Central memory CD8-positive, alpha-beta T cell (primary cell): ENCODE data around the gene CAD.

Experiments
- ATAC-seq: fragments of 150-1000 bp; cut with Tn5 transposase; replicated peaks from 2 replicates; pipeline ENCODE4 v1.10.0; 2022; ENCODE audit warnings: mild to moderate bottlenecking, moderate FRiP score, moderate number of reproducible peaks; ENCODE audit not compliant: poor library complexity, severe bottlenecking; ENCODE audit errors: extremely low read depth
- DNase-seq, 2 donors: peaks; one replicate each; pipeline ENCODE4 v3.0.0; 2021; ENCODE audit warnings: low spot score in 2 of 2
- H3K27ac Mint-ChIP-seq: one replicate; pipeline ENCODE4 v1.8.0; 2022; ENCODE audit warnings: low read depth, mild to moderate bottlenecking, moderate library complexity, mixed read lengths
- H3K27me3 Mint-ChIP-seq: one replicate; pipeline ENCODE4 v1.8.0; 2022; ENCODE audit warnings: mixed read lengths
- H3K36me3 Mint-ChIP-seq: one replicate; pipeline ENCODE4 v1.8.0; 2022; ENCODE audit warnings: mild to moderate bottlenecking, moderate library complexity, mixed read lengths; ENCODE audit not compliant: insufficient read depth
- H3K4me1 Mint-ChIP-seq: one replicate; pipeline ENCODE4 v1.8.0; 2022; ENCODE audit warnings: mixed read lengths
- H3K4me3 Mint-ChIP-seq: one replicate; pipeline ENCODE4 v1.8.0; 2022; ENCODE audit warnings: mild to moderate bottlenecking, moderate library complexity, mixed read lengths
- H3K9me3 Mint-ChIP-seq: one replicate; pipeline ENCODE4 v1.8.0; 2022; ENCODE audit warnings: mixed read lengths

Gene CAD

GRCh38 chr2:27288610-27289009 is 71.4 kb downstream of the CAD start:
- H3K4me3 Mint-ChIP-seq, result no peak overlapping the region
- no peaks in the 10 kb centered on the region for H3K9me3 Mint-ChIP-seq
- no peak overlapping the region for H3K27ac Mint-ChIP-seq
- DNase-seq (no peak), ATAC-seq (no peak)
- H3K4me1 Mint-ChIP-seq, result no peaks in the 10 kb centered on the region
- H3K36me3 Mint-ChIP-seq, result no peaks in the 10 kb centered on the region
- H3K27me3 Mint-ChIP-seq, result peaks cover 70% of the 10 kb centered on the region

GRCh38 chr2:27290549-27290948 is 73.4 kb downstream of the CAD start:
- Mint-ChIP-seq H3K27me3 (peaks cover 64% of the 10 kb centered on the region), H3K27ac (no peak overlapping the region), H3K9me3 (no peaks in the 10 kb centered on the region)

DNA sequence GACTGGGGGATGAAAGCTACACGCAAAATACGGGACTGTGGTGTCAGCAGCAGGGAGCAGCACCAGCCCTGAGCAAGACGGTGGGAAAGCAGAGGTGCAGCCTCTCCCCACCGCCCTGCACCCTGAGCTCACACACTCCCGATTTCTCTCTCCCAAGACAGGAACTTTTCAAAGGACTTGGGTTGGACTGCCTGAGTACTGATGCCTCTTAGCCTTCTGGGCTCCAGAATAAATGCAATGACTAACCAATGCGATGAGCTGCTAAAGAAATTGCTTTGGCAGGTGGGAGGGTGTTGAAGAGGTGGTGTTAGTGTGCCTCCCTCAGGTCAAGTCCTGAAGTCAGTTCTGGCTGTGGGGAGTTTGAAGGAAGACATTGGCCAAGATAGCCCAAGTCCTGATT is 74.7 kb downstream of the CAD start:
- ATAC-seq (no peak), DNase-seq (no peak)
- H3K4me1 Mint-ChIP-seq, result no peaks in the 10 kb centered on the region
- no peak overlapping the region for H3K27ac Mint-ChIP-seq
- no peaks in the 10 kb centered on the region for H3K36me3 Mint-ChIP-seq
- no peaks in the 10 kb centered on the region for H3K9me3 Mint-ChIP-seq
- peaks cover 69% of the 10 kb centered on the region for H3K27me3 Mint-ChIP-seq
- no peak overlapping the region for H3K4me3 Mint-ChIP-seq

More at GRCh38 chr2:27290549-27290948, 73.4 kb downstream of the CAD start:
- Mint-ChIP-seq H3K4me1 (no peaks in the 10 kb centered on the region), H3K4me3 (no peak overlapping the region), H3K36me3 (no peaks in the 10 kb centered on the region)
- ATAC-seq (no peak), DNase-seq (no peak)
